GM12865 (cell line): ENCODE results near the gene SLC2A4.
"Not testable (repeated sequence)": the region's sequence is repeated elsewhere in the genome, so short reads cannot be mapped to it uniquely, and the experiment has no call there.

Source experiments
- DNase-seq: peaks from one replicate; pipeline ENCODE4 v3.0.0; 2010; ENCODE audit warnings: low read depth
- H3K4me3 ChIP-seq: 2 replicates; pipeline ENCODE4 v1.5.1; 2011; ENCODE audit warnings: mild to moderate bottlenecking, low read depth, low read length, control low read depth
- TF ChIP-seq, protein P1 (sequence below): IDR thresholded peaks from 2 replicates; pipeline ENCODE4 v1.5.1; 2011; ENCODE audit warnings: low read length, control low read depth, low read depth, inconsistent platforms; ENCODE audit not compliant: insufficient read depth; ENCODE audit errors: missing control alignments

Gene SLC2A4

DNA sequence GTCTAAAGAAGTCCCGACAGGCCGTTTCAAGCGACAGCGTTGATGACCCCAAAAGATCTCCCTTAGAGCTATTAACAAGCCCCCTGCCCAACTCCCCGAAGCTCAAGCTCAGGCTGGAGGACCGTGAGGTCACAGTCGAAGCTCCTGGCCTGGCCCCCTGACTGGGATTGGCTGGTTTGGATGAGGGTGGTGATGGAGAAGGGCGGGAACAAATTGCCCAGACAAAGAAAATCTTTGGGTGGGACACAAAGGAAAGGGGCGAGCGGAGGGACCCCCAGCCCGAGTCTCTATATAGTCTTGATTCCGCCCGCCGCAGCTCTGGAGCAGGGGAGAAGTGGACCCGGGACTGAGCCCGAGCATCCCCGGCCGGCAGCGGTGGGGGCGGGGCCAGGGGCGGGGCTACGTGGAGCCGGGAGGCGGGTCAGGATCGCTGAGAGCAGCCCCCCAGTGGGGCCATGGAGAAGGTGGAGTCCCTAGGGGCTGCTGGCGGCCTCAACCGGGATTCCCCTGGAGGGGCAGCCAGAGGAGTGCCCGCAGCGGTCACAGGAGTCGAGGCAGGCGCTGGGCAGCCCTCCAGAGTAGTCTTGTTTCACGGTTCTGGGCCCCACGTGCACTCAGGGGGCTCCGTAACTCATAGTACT is 48.6 kb downstream of the SLC2A4 start:
- TF ChIP-seq, protein P1, sequence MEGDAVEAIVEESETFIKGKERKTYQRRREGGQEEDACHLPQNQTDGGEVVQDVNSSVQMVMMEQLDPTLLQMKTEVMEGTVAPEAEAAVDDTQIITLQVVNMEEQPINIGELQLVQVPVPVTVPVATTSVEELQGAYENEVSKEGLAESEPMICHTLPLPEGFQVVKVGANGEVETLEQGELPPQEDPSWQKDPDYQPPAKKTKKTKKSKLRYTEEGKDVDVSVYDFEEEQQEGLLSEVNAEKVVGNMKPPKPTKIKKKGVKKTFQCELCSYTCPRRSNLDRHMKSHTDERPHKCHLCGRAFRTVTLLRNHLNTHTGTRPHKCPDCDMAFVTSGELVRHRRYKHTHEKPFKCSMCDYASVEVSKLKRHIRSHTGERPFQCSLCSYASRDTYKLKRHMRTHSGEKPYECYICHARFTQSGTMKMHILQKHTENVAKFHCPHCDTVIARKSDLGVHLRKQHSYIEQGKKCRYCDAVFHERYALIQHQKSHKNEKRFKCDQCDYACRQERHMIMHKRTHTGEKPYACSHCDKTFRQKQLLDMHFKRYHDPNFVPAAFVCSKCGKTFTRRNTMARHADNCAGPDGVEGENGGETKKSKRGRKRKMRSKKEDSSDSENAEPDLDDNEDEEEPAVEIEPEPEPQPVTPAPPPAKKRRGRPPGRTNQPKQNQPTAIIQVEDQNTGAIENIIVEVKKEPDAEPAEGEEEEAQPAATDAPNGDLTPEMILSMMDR = no peak

DNA sequence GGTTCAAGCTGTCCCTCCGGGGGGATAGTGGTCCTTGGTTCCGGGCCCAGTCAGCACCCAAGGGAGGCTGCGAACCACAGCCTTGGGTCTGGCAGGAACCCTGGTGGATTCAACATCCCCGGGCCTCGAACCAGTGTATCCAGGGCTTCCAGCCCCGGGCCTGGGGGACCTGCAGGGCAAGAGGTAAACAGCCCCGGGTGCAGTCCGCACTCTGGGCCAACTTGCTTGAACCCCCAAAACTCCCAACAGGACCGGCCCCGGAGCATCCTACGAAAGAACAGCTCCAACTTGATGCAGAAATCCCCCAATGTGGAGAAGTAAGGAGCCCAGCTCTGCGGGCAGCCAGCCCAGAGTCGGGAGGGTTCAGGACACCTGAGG is 49.1 kb downstream of the SLC2A4 start:
- no peak for DNase-seq
- peak overlapping the region; percentile 74 for H3K4me3 ChIP-seq
- TF ChIP-seq, protein P1 = no peak

More for the DNA sequence above, 48.6 kb downstream of the SLC2A4 start:
- peak overlapping the region; percentile 74 for H3K4me3 ChIP-seq
- peak; percentile 89 for DNase-seq

DNA sequence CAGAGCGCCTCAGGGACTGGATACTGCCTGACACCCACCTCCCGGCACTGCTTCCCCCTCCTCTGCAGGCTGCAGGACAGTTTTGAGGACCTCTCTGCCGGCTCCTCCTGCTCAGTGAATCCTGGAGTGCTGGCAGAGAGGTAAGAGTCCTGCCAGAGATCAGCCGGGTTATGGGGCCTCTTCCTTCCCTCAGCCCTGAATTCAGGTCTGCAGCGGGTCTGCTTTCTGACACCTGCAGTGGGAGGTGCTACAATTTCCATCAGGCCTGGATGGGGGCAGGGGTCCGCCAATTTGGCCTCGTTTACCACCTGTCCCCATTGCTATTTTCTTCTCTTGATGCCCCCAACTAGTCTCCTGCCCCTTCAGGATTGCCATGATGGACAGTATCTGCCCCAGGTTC is 50.6 kb downstream of the SLC2A4 start:
- no peak for DNase-seq
- peak overlapping the region; percentile 32 for H3K4me3 ChIP-seq
- TF ChIP-seq, protein P1 = no peak

DNA sequence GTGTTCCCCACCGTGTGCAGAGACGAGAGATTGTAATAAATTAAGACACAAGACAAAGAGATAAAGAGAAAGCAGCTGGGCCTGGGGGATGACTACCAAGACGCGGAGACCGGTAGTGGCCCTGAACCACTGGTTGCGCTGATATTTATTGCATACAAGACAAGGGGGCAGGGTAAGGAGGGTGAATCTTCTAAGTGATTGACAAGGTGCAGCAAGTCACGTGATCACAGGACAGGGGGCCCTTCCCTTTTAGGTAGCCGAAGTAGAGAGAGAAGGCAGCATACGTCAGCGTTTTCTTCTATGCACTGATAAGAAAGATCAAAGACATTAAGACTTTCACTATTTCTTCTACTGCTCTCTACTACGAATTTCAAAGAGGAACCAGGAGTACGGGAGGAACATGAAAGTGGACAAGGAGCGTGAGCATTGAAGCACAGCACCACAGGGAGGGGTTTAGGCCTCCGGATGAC is 51.1 kb downstream of the SLC2A4 start:
- peak overlapping the region; percentile 32 for H3K4me3 ChIP-seq
- peak; percentile 84 for DNase-seq

DNA sequence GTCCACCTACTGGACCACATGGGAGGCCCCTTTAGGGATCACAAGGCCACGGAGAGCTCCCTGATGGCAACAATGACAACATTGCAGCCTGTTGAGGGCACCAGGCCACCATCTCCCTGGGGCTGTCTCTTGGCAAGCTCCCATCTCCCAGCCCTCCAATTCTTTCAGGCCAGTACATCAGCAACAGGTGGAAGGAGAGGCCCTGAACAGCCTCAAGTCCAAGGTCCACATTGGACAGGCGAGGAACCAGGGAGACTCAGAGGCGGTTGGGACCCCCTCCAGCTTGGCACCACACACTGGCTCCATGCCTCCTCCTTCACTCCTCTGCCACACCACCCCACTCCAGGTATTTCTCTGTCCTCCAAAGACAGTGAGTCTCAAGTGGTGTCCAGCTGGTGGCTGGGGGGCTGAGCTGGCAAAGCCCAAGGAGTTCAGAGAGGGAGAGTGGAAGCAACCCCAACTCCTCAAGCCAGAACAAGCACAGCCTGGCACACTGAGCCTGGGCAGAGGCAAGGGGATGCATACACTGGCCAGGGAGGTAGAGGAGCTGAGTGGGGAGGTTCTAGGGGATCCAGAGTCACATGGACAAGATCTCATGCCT is 53.5 kb downstream of the SLC2A4 start:
- H3K4me3 ChIP-seq = no peak overlapping the region
- DNase-seq = no peak

DNA sequence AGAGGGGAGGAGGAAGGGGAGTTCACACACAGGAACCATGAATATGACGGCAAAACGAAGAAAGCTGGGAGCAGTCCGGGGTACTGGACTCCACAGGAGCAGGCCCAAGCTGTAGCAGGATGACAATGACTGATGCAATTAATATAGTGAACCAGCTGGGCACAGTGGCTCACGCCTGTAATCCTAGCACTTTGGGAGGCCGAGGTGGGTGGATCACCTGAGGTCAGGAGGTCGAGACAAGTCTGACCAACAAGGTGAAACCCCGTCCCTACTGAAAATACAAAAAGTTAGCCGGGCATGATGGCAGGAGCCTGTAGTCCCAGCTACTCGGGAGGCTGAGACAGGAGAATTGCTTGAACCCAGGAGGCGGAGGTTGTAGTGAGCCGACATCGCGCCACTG is 54.2 kb downstream of the SLC2A4 start:
- peak overlapping the region; percentile 94 for H3K4me3 ChIP-seq

More for the DNA sequence above, 53.5 kb downstream of the SLC2A4 start:
- TF ChIP-seq, protein P1 = no peak

DNA sequence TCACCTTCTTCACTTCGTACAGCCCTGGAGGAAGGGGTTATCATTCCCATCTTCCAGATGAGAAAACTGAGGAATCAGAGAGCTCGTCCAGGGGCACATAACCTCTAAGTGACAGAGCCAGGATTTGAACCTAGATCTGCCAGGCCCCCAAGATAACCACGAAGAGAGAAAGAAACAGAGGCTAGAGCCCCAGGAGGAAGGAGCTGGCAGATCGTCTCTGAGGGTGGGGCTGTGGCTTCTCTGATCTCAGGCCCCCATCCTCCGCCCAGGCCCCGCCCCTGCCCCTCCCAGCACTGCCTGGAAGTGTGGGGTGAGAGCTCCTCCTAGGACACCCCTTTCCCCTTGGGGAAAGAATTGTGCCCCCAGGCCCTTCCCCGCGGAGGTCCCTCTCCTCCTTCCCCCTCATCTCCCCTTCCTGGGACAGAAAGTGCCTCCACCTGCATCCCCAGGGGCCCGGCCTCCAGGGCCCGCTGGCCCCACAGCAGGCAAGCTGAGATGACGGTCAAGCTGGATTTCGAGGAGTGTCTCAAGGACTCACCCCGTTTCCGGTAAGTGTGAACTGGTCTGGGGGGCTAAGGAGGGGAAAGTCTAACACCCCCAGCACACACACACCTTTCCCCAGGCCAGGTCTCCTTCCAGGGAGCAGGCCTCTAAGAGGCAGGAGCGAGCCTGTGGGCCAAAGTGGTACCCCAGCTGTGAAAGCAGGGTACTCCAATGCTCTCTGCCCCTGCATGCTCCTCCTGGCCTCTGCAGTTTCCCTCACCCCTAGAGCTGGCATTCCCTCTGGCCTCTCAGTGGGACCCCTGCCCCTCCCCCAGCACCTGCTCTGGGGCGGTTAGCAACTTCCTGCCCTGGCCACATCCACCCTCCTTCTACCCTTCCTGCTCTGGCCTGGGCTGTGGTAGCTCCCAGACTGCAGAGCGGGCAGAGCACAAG is 55.0 kb downstream of the SLC2A4 start, which contains the start of gene ACAP1:
Gene ACAP1, plus strand, starts transcription at position 290 of the 936 bp plus-strand sequence. Its CDS starts 206 bp downstream, at position 496.
- peak; percentile 88 for DNase-seq
- peak within 1 kb of the TSS; percentile 94 for H3K4me3 ChIP-seq
- TF ChIP-seq, protein P1 = no peak

More for the DNA sequence above, 54.2 kb downstream of the SLC2A4 start:
- DNase-seq = not testable (repeated sequence)

DNA sequence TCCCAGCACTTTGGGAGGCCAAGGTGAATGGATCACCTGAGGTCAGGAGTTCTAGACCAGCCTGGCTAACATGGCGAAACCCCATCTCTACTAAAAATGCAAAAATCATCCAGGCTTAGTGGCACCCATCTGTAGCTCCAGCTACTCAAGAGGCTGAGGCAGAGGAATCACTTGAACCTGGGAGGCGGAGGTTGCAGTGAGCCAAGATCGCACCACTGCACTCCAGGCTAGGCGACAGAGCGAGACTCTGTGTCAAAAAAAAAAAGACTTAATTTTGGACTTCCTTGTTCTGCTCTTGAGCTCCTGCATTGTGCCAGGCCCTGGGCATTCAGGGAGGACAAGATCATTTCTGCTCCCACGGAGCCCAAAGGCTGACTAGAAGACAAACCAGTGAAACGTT is 56.1 kb downstream of the SLC2A4 start:
- not testable (repeated sequence) for DNase-seq
- peak overlapping the region; percentile 94 for H3K4me3 ChIP-seq
